Keratinocyte (primary cell): Measurements from ENCODE around the gene C6orf163.

Experiments
- CTCF ChIP-seq, 3 experiments: IDR thresholded peaks in 1 of 3; conservative IDR thresholded peaks in 1 of 3; optimal IDR thresholded peaks in 1 of 3; 2 replicates in 2 of 3; 3 replicates in 1 of 3; pipeline versions ENCODE3 to v1.5.1; 2011; ENCODE audit warnings: low read length in 3 of 3, mild to moderate bottlenecking in 3 of 3, moderate library complexity in 2 of 3, control low read depth in 1 of 3, inconsistent platforms in 1 of 3; ENCODE audit not compliant: insufficient read depth in 2 of 3; ENCODE audit errors: extremely low read depth in 1 of 3
- EZH2 ChIP-seq: IDR thresholded peaks from one replicate; pipeline ENCODE4 v1.6.1; 2012; ENCODE audit warnings: inconsistent platforms, mild to moderate bottlenecking, low read length, moderate library complexity

GRCh38 chr6:87333591-87334181 lies 10.9 kb upstream of the C6orf163 start:
- TF ChIP-seq CTCF (optimal IDR thresholded peaks at IDR 0.05 in 1 of 3, IDR thresholded peaks at IDR 0.05 in 1 of 3, conservative IDR thresholded peaks at IDR 0.05 in 1 of 3; ENCODE audit: extremely low read depth in 1 of 3, insufficient read depth in 2 of 3, low read length in 3 of 3) = no peak
- no peak for TF ChIP-seq EZH2
